Measurements from ENCODE around the gene ARL6IP4. TPM values are rescaled to one million over a fixed set of nuclear protein-coding genes. Genes with fewer than 3 reads are reported as not detected.

Gene ARL6IP4
- polyA plus RNA-seq, 2 of the 4 experiments (the other 2 are of a cell fraction): 208 to 209 TPM

DNA sequence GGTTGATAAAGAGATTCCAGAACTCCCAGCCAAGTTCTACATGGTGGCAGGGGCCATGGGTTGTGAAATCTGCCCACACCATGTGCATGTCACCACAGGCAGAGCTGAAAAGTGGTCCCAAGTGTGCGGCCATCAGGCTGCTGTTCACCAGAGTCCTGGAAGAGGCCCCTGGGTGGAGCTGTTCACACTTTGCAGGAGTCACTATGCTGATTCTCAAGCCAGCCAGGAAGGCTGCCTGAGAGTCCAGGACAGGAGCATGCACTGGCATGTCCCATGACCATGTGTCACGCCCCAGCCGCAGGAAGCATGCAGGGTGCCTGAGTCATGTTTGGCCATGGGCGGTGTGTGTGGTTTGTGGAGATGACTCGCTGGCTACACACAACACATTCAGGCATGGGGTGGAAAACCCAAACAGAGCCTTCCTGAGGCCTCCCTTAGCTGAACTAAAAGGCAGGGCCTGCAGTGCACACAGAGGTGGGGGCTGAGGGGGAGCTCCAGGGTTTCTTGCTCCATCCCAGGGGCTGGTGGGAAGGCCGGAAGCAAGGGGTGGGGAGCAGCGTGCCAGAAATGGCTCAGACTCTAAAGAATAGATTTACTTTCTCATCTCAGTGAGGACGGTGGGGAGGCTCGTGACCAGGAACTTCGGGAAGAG lies 33.7 kb upstream of the ARL6IP4 start (continued):
- TF ChIP-seq ATOH8 (CRISPR knock-in tag; IDR thresholded peaks at IDR 0.05; ENCODE audit: low read depth) (no peak), ZSCAN20 (CRISPR knock-in tag; IDR thresholded peaks at IDR 0.05) (no peak), JUNB (IDR thresholded peaks at IDR 0.05) (peak; percentile 49; the same call in 1 of the 2 replicates), FOSL2 (IDR thresholded peaks at IDR 0.05) (peak; percentile 74), FOSL2 (CRISPR knock-in tag; IDR thresholded peaks at IDR 0.05) (peak; percentile 97), MAFK (IDR thresholded peaks at IDR 0.05; ENCODE audit: partially characterized antibody) (no peak), GATA3 (IDR thresholded peaks at IDR 0.05; ENCODE audit: borderline replicate concordance) (no peak), ESRRA (IDR thresholded peaks at IDR 0.05; ENCODE audit: borderline replicate concordance, low read length) (no peak), EHMT2 (IDR thresholded peaks at IDR 0.05; ENCODE audit: low read depth) (no peak), PBX3 (IDR thresholded peaks at IDR 0.05) (no peak), FOXS1 (CRISPR knock-in tag; IDR thresholded peaks at IDR 0.05) (no peak), MYC (IDR thresholded peaks at IDR 0.05; ENCODE audit: borderline replicate concordance, low read length) (peak; percentile 77; the same call in 1 of the 2 replicates), POLR2A (IDR thresholded peaks at IDR 0.05; ENCODE audit: low read length) (no peak), MAZ (IDR thresholded peaks at IDR 0.05; ENCODE audit: borderline replicate concordance, low read depth, low read length) (no peak), REST (IDR thresholded peaks at IDR 0.05) (no peak), KDM5A (IDR thresholded peaks at IDR 0.05) (no peak)
- TF ChIP-seq, protein P1, sequence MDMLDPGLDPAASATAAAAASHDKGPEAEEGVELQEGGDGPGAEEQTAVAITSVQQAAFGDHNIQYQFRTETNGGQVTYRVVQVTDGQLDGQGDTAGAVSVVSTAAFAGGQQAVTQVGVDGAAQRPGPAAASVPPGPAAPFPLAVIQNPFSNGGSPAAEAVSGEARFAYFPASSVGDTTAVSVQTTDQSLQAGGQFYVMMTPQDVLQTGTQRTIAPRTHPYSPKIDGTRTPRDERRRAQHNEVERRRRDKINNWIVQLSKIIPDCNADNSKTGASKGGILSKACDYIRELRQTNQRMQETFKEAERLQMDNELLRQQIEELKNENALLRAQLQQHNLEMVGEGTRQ (IDR thresholded peaks at IDR 0.05): peak; percentile 27; the same call in 1 of the 2 replicates

- WGBS (ENCODE audit: missing lambda C conversion rate): 89% methylated on average over 14 of the region's 15 CpGs
- peaks cover 66% of the 10 kb centered on the region for H3K4me1 ChIP-seq
- H3K4me3 ChIP-seq: no peak overlapping the region
- TF ChIP-seq CHD2 (IDR thresholded peaks at IDR 0.05; ENCODE audit: low read length, partially characterized antibody) (no peak), RAD21 (conservative IDR thresholded peaks at IDR 0.05 in 1 of 2, IDR thresholded peaks at IDR 0.05 in 1 of 2) (no peak), ATOH8 (CRISPR knock-in tag; IDR thresholded peaks at IDR 0.05; ENCODE audit: low read depth) (no peak)
- peak overlapping the region; percentile 56 for H3K4me2 ChIP-seq
- H3K27ac ChIP-seq: peak overlapping the region; percentile 76 to 87
- ChIA-PET POLR2A (no interaction called here), CTCF (interaction anchor here (0.5 to 25.9 kb wide), 11 partner anchors 10 to 154 kb away, joined by 3 to 522 read pairs (median 7); no protein-coding TSS in a partner anchor)
- ATAC-seq (no peak), FAIRE-seq (no peak), DNase-seq (ENCODE audit: low read depth in 1 of 2, low spot score in 1 of 2) (no peak)
- no peaks in the 10 kb centered on the region for H3K9me3 ChIP-seq
Measured at GRCh38 chr12:122947352-122947792, 33.1 kb upstream of the ARL6IP4 start.

All from A549 (cell line).